Left cardiac atrium (tissue), 4 donors: ENCODE measurements around the gene SEMA4A. TPM values are rescaled to one million over a fixed set of nuclear protein-coding genes. Genes with fewer than 3 reads are reported as not detected.
"Not testable (repeated sequence)": the region's sequence is repeated elsewhere in the genome, so short reads cannot be mapped to it uniquely, and the experiment has no call there.

Experiments
- ATAC-seq, 2 donors: fragments of 200-7000 bp; cut with Tn5 transposase; one replicate each; pipeline ENCODE4 v1.9.1; 2020; ENCODE audit warnings: mild to moderate bottlenecking in 2 of 2, moderate library complexity in 2 of 2
- DNase-seq: peaks from one replicate; pipeline ENCODE4 v3.0.0-alpha.2; 2020
- intact Hi-C, 2 donors: fragments of 100-400 bp; cut with DNase I; formaldehyde crosslinking; loops; one replicate each; pipeline versions ENCODE4 v1.14.1 to v1.15.1; 2022 to 2023
- total RNA-seq, 2 donors: library from RNA; stranded (reverse); fragmentation: NEBNext Ultra II Directional; extraction: Animal tissue kit (Norgen Biotek cat#: 25700); gene quantifications; one replicate each; pipeline ENCODE4 v1.2.1, GENCODE V29; 2021
- donor health status: DM: no; HTN: yes; CAD: no.
- donor health status: DM: no; HTN: yes; CAD: no; lungs with severe emphysema.
- donor health status: DM: yes; HTN: yes; CAD: no.
- donor health status: Dilated cardiomyopathy.

Gene SEMA4A
- total RNA-seq, 2 donors from 2014 or later: 2.7 to 3.8 TPM

DNA sequence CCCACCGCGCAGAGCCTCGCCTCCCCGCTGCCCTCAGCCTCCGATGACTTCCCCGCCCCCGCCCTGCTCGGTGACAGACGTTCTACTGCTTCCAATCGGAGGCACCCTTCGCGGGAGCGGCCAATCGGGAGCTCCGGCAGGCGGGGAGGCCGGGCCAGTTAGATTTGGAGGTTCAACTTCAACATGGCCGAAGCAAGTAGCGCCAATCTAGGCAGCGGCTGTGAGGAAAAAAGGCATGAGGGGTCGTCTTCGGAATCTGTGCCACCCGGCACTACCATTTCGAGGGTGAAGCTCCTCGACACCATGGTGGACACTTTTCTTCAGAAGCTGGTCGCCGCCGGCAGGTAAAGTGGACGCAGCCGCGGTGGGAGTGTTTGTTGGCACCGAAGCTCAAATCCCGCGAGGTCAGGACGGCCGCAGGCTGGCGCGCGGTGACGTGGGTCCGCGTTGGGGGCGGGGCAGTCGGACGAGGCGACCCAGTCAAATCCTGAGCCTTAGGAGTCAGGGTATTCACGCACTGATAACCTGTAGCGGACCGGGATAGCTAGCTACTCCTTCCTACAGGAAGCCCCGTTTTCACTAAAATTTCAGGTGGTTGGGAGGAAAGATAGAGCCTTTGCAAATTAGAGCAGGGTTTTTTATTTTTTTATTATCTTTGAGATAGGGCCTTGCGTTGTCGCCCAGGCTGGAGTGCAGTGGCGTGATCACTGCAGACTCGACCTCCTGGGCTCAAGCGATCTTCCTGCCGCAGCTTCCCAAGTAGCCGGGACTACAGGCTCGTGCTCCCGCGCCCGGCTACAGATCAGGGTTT is 59.7 kb downstream of the SEMA4A start, which contains the start of gene PMF1:
Gene PMF1, plus strand, starts transcription at position 175 of the 811 bp plus-strand sequence. Its CDS starts 9 bp downstream, at position 184.
- intact Hi-C loops: loop anchor here in 1 of 2 donors (5.0 kb wide), 1 partner anchor 51 kb away; no protein-coding TSS in a partner anchor
- peak; percentile 99 for DNase-seq
- ATAC-seq: peak; percentile 98 to 99

DNA sequence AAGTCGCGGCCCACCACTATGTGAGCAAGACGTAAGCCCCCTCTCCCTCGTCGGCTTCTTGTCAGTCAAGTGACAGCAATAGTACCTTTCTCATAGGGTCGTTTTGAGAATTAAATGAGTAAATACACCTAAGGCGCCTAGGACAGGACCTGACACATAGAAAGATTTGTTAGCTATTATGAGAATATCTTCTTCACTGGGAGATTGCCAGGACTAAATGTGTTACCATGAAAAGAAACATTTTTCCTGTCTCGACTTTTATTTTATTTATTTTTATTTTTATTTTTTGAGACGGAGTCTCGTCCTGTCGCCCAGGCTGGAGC is 60.2 kb downstream of the SEMA4A start:
- DNase-seq (no peak), ATAC-seq (no peak)
- intact Hi-C loops: loop anchor here in 1 of 2 donors (5.0 kb wide), 1 partner anchor 51 kb away; no protein-coding TSS in a partner anchor

DNA sequence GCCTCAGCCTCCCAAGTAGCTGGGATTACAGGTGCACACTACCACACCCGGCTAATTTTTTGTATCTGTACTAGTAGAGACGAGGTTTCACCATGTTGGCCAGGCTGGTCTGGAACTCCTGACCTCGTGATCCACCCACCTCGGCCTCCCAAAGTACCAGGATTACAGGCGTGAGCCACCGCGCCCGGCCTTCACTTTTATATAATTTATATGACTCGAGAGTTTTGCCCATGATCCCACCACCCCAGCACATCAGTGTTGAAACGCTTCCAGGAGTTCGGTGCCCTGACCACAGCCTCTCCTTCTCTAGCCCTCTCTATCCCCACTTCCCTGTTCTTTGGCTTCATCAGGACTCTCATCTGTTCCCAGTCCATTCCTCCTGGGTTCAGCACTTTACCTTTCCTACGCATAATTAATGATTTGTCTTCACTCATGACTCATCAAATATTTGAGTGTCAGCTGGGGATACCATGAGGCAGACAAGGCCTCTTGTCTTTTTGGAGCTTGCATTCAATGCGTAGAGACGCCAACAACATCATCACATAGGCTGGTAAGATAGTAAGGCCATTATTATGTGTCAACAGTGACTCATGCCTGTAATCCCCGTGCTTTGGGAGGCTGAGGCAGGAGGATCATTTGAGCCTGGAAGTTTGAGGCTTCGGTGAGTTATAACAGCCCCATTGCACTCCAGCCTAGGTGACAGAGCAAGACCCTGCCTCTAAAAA is 60.8 kb downstream of the SEMA4A start:
- intact Hi-C loops: loop anchor here in 1 of 2 donors (5.0 kb wide), 1 partner anchor 52 kb away; no protein-coding TSS in a partner anchor
- ATAC-seq (no peak), DNase-seq (no peak)

DNA sequence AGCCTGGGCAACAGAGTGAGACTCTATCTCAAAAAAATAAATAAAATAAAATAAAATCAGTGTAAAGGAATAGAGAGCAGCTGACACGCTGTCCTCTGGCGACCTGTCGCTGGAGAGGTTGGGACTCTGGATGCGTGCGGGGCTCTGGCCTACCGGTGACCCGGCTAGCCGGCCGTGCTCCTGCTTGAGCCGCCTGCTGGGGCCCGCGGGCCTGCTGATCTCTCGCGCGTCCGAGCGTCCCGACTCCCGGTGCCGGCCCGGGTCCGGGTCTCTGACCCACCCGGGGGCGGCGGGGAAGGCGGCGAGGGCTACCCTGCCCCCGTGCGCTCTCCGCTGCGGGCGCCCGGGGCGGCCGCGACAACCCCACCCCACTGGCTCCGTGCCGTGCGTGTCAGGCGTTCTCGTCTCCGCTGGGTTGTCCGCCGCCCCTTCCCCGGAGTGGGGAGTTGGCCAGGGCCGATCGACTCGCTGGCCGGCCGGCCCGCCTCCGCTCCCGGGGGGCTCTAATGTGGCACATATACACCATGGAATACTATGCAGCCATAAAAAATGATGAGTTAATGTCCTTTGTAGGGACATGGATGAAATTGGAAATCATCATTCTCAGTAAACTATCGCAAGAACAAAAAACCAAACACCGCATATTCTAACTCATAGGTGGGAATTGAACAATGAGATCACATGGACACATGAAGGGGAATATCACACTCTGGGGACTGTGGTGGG is 63.1 kb downstream of the SEMA4A start:
- DNase-seq, ATAC-seq, intact Hi-C loops: not testable (repeated sequence)

DNA sequence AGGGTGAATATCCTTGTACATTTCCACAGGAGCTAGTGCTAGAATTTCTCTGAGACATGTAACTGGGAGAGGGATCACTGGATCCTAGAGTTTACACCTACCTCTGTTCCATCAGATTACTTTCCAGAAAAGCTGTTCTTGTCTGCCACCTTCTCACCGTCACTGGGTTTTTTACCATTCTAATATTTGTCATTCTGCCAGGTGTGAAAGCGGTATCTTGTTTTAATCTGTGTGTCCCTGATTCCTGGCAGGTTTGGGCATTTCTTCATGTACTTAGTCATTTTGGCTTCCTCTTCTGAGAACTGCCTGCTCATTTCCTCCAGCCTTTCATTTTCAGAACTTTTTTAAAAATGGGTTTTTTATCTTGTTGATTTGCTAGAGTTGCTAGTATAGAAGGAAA is 64.5 kb downstream of the SEMA4A start:
- DNase-seq: no peak
- intact Hi-C loops: no loop called here
- no peak for ATAC-seq

DNA sequence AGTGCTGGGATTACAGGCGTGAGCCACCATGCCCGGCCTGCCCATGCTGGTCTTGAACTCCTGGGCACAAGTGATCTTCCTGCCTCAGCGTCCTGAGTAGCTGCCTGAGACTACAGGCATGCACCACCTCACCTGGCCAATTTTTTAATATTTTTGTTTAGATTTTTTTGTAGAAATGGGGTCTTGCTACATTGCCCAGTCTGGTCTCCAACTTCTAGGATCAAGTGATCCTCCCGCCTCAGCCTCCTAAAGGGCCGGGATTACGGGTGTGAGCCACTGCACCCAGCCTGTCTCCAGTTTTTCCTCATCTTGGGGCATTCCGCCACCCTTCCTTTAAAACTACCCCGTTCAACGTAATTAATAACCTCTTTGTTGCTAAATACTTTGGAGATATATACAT is 66.8 kb downstream of the SEMA4A start:
- ATAC-seq (no peak), DNase-seq (no peak)
- intact Hi-C loops: no loop called here

DNA sequence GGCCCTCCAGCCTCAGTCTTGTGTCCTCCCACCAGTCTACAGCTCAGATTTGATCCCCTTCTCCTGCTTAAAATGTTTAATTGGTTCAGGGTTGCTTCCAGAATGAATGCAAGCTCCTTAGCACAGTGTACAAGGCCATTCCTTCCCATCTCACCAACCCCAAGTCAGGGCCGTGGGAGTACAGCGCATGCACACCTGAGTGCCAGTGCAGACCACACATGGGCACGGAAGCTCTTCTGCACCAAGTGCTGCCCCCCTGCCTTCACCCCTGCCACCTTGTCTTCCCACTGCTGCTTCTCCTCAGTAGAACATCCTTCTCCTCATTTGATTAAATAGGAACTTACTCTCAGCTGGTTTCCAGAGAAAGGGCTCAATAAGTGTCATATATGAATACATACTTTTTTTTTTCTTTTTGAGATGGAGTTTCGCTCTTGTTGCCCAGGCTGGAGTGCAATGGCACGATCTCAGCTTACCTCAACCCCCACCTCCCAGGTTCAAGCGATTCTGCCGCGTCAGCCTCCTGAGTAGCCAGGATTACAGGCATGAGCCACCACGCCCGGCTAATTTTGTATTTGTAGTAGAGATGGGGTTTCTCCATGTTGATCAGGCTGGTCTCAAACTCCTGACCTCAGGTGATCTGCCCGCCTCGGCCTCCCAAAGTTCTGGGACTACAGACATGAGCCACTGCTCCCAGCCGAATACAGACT is 68.8 kb downstream of the SEMA4A start:
- DNase-seq (no peak), ATAC-seq (no peak)
- intact Hi-C loops: no loop called here

DNA sequence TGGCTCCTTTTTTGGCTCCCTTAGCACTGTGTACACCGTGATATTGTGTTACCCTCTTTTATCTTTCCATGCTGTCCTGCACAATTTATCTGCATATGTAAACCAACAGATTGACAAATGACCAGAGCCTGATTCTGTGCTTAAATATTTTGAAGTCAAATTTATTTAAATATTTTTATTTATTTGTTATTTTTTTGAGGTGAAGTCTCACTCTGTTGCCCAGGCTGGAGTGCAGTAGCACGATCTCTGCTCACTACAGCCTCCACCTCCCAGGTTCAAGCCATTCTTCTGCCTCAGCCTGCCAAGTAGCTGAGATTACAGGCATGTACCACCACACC is 72.3 kb downstream of the SEMA4A start:
- intact Hi-C loops: loop anchor here (1.0 to 5.0 kb wide), 4 partner anchors 78 to 135 kb away; no protein-coding TSS in a partner anchor
- ATAC-seq (no peak), DNase-seq (no peak)

DNA sequence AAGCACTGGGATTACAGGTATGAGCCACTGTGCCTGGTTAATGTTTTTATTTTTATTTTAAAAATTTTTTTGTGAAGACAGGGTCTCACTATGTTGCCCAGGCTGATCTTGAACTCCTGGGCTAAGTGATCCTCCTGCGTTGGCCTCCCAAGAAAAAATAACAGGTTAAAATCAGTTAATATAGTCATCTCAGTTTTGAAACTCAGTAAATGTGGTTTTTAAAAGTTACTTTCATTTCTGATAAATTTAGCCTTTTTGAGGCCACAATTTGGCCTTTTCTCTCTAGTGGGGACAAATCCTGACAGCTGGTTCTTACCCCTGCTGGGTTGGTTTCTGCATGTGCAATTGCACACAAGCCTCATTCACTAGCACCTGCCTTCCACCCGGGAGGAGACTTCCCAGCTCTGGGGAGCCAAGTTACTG is 72.7 kb downstream of the SEMA4A start:
- intact Hi-C loops: loop anchor here in 1 of 2 donors (5.0 kb wide), 2 partner anchors 79 to 134 kb away; no protein-coding TSS in a partner anchor
- DNase-seq: no peak
- ATAC-seq: no peak

DNA sequence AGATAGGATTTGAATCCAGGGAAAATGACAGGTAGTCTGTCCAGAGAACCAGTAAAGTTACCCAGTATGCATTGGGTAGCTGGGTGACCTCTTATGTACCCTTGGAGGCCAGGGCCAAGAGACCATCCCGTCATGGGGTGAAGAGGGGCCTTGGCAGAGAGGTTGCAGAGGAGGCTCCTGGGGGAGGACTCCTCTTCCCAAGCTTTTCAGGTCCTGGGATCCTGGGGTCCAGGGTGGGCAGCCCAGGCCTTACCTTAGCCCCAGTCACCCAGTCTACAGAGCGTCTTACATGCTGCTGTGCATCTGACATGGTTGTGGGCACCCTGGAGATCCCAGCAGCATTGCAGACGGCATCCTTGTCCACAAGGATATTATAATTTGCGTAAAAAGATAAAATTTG is 73.4 kb downstream of the SEMA4A start:
- no peak for ATAC-seq
- intact Hi-C loops: loop anchor here in 1 of 2 donors (5.0 kb wide), 2 partner anchors 79 to 134 kb away; no protein-coding TSS in a partner anchor
- DNase-seq: no peak

Other genes with a start within 250 kb of the SEMA4A start
- gene RIT1, start 242.2 kb upstream of the SEMA4A start, total RNA-seq: 10 to 100 TPM; 23.1 to 26.1 TPM
- gene KHDC4, start 219.2 kb upstream of the SEMA4A start, total RNA-seq: 10 to 100 TPM; 21.0 to 27.8 TPM
- not detected for gene RXFP4, start 211.9 kb upstream of the SEMA4A start, total RNA-seq
- 10 to 100 TPM; 63.4 to 70.8 TPM for gene ARHGEF2, start 175.0 kb upstream of the SEMA4A start, total RNA-seq
- 100 to 1,000 TPM; 101 to 127 TPM for gene SSR2, start 132.6 kb upstream of the SEMA4A start, total RNA-seq
- gene UBQLN4, start 99.8 kb upstream of the SEMA4A start, total RNA-seq: 10 to 100 TPM; 23.6 to 27.2 TPM
- gene LAMTOR2, start 98.8 kb upstream of the SEMA4A start, total RNA-seq: 10 to 100 TPM; 48.9 to 54.4 TPM
- not detected for gene RAB25, start 92.4 kb upstream of the SEMA4A start, total RNA-seq
- gene MEX3A, start 71.1 kb upstream of the SEMA4A start, total RNA-seq: under 1 TPM; 0.15 to 0.42 TPM
- 100 to 1,000 TPM; 264 to 384 TPM for gene LMNA, start 38.9 kb upstream of the SEMA4A start, total RNA-seq
- gene SLC25A44, start 40.5 kb downstream of the SEMA4A start, total RNA-seq: 10 to 100 TPM; 16.0 to 23.1 TPM
- 10 to 100 TPM; 47.4 to 62.8 TPM for gene PMF1, start 59.4 kb downstream of the SEMA4A start, total RNA-seq
- under 1 TPM in 1 of 2 donors, not detected in 1; 0.47 TPM for gene BGLAP, start 88.6 kb downstream of the SEMA4A start, total RNA-seq
- 1 to 10 TPM in 1 of 2 donors, under 1 TPM in 1; 0.71 to 1.3 TPM for gene PAQR6, start 94.5 kb downstream of the SEMA4A start, total RNA-seq
- gene SMG5, start 129.2 kb downstream of the SEMA4A start, total RNA-seq: 10 to 100 TPM; 65.9 to 66.4 TPM
- 1 to 10 TPM; 2.0 to 2.3 TPM for gene TMEM79, start 130.7 kb downstream of the SEMA4A start, total RNA-seq
- gene GLMP, start 142.1 kb downstream of the SEMA4A start, total RNA-seq: 10 to 100 TPM; 22.7 to 32.2 TPM
- gene VHLL, start 145.7 kb downstream of the SEMA4A start, total RNA-seq: not detected
- 100 to 1,000 TPM; 125 to 128 TPM for gene CCT3, start 184.7 kb downstream of the SEMA4A start, total RNA-seq
- gene TSACC, start 184.9 kb downstream of the SEMA4A start, total RNA-seq: 1 to 10 TPM in 1 of 2 donors, not detected in 1; 1.0 TPM
- not detected for gene RHBG, start 215.6 kb downstream of the SEMA4A start, total RNA-seq